ENCODE measurements around the gene NCOA1. TPM values are rescaled to one million over a fixed set of nuclear protein-coding genes. Genes with fewer than 3 reads are reported as not detected.

Gene NCOA1
- total RNA-seq, 1 experiment from 2014 or later: 24.6 TPM

DNA sequence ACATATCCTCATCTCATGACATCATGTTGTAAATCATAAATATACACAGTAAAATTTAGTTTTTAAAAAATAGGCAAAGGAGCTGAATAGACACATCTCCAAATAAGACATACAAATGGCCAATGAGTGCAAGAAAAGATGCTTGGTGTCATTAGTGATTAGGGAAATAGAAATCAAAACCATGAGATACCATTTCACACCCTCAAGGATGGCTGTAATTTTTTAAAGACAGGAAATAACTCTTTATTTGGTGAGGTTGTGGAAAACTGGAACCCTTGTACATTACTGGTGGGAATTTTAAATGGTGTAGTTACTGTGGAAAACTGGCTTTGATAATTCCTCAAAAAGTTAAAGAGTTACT lies 160.6 kb downstream of the NCOA1 start:
- no peaks in the 10 kb centered on the region for H3K27me3 ChIP-seq (ENCODE audit: control insufficient read depth, insufficient read depth, low read length)
- ATAC-seq (no peak), DNase-seq (ENCODE audit: low read depth, low spot score) (no peak)
- no peak overlapping the region for H3K4me3 ChIP-seq (ENCODE audit: low read depth in 2 of 2, low read length in 2 of 2)
- TF ChIP-seq TCF7L2 (IDR thresholded peaks at IDR 0.05; ENCODE audit: low read depth, low read length): no peak
- TF ChIP-seq SIN3A (IDR thresholded peaks at IDR 0.05; ENCODE audit: borderline replicate concordance, insufficient read depth, low read depth, low read length): no peak
- TF ChIP-seq, protein P1, sequence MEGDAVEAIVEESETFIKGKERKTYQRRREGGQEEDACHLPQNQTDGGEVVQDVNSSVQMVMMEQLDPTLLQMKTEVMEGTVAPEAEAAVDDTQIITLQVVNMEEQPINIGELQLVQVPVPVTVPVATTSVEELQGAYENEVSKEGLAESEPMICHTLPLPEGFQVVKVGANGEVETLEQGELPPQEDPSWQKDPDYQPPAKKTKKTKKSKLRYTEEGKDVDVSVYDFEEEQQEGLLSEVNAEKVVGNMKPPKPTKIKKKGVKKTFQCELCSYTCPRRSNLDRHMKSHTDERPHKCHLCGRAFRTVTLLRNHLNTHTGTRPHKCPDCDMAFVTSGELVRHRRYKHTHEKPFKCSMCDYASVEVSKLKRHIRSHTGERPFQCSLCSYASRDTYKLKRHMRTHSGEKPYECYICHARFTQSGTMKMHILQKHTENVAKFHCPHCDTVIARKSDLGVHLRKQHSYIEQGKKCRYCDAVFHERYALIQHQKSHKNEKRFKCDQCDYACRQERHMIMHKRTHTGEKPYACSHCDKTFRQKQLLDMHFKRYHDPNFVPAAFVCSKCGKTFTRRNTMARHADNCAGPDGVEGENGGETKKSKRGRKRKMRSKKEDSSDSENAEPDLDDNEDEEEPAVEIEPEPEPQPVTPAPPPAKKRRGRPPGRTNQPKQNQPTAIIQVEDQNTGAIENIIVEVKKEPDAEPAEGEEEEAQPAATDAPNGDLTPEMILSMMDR (IDR thresholded peaks at IDR 0.05): no peak
- TF ChIP-seq POLR2AphosphoS5 (IDR thresholded peaks at IDR 0.05; ENCODE audit: low read depth, low read length): no peak
- TF ChIP-seq, protein P2, sequence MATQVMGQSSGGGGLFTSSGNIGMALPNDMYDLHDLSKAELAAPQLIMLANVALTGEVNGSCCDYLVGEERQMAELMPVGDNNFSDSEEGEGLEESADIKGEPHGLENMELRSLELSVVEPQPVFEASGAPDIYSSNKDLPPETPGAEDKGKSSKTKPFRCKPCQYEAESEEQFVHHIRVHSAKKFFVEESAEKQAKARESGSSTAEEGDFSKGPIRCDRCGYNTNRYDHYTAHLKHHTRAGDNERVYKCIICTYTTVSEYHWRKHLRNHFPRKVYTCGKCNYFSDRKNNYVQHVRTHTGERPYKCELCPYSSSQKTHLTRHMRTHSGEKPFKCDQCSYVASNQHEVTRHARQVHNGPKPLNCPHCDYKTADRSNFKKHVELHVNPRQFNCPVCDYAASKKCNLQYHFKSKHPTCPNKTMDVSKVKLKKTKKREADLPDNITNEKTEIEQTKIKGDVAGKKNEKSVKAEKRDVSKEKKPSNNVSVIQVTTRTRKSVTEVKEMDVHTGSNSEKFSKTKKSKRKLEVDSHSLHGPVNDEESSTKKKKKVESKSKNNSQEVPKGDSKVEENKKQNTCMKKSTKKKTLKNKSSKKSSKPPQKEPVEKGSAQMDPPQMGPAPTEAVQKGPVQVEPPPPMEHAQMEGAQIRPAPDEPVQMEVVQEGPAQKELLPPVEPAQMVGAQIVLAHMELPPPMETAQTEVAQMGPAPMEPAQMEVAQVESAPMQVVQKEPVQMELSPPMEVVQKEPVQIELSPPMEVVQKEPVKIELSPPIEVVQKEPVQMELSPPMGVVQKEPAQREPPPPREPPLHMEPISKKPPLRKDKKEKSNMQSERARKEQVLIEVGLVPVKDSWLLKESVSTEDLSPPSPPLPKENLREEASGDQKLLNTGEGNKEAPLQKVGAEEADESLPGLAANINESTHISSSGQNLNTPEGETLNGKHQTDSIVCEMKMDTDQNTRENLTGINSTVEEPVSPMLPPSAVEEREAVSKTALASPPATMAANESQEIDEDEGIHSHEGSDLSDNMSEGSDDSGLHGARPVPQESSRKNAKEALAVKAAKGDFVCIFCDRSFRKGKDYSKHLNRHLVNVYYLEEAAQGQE (IDR thresholded peaks at IDR 0.05; ENCODE audit: insufficient read depth in 1 of 2, low read depth in 2 of 2, low read length in 1 of 2): no peak
- no peaks in the 10 kb centered on the region for H3K9me3 ChIP-seq (ENCODE audit: control insufficient read depth, insufficient read depth, low read depth, low read length)
- no peaks in the 10 kb centered on the region for H3K36me3 ChIP-seq (ENCODE audit: control insufficient read depth, insufficient read depth, low read length)
- no peak overlapping the region for H3K27ac ChIP-seq (ENCODE audit: low read length)
- H3K4me1 ChIP-seq (ENCODE audit: control insufficient read depth, insufficient read depth, low read length): no peaks in the 10 kb centered on the region
- ChIA-PET POLR2A (interaction anchor here (0.7 kb wide), 1 partner anchor 224 kb away, joined by 3 read pairs; no protein-coding TSS in a partner anchor), CTCF (no interaction called here)
- BruUV-seq (replicated peaks): no TSS peak
- intact Hi-C loops (cut with micrococcal nuclease; ENCODE audit: unreplicated experiment) (no loop called here), in situ Hi-C loops (cut with HindIII; ENCODE audit: low pct_unique_long_range_greater_than_20kb, low sequenced_read_pairs) (no loop called here)

DNA sequence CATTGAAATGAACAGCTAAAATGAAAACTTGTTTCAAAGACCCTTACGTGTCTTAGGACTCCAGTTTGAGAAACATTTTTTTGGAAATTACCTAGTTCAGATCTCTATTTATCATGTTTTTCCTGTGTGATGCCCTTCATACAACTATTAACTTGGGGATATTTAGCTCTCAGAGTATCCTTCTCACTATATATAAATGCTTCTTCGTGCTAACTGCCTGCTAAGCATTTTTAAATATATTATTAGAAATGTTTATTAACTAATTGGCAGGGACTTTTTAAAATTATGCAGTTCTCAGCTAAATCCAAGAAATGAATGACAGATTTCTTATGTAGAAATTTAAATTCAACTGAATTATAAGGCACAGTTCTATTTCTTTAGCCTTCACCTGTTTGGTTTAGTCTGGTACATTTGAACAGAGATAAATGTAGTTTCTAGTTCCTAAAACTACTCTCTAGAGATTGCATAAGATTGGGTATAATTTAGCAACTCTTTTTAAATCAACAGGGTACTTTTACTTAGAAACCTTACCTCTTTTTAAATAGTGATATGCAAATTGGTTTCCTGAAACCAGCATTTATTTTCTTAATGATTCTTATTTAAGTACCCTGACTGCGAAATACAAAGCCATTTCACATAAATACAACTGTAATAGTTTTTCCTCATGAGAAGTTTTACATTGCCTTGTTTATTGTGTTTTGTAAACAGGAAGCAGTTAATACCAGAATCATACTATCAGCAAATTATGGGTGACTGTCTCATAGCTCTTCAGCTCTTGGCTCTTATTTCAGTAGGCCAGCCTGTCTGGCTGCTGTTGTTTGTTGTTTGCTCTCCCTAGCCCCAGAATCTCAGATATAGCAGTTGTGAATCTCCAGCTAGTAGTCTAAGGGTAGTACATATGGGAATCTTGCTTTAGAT lies 161.5 kb downstream of the NCOA1 start:
- in situ Hi-C loops (cut with HindIII; ENCODE audit: low pct_unique_long_range_greater_than_20kb, low sequenced_read_pairs): no loop called here
- intact Hi-C loops (cut with micrococcal nuclease; ENCODE audit: unreplicated experiment): no loop called here
- POLR2A ChIA-PET: no interaction called here
- TF ChIP-seq POLR2AphosphoS5 (IDR thresholded peaks at IDR 0.05; ENCODE audit: low read depth, low read length) (no peak), TCF7L2 (IDR thresholded peaks at IDR 0.05; ENCODE audit: low read depth, low read length) (no peak), SIN3A (IDR thresholded peaks at IDR 0.05; ENCODE audit: borderline replicate concordance, insufficient read depth, low read depth, low read length) (no peak)
- TF ChIP-seq, protein P1 (IDR thresholded peaks at IDR 0.05): no peak
- TF ChIP-seq, protein P2 (IDR thresholded peaks at IDR 0.05; ENCODE audit: insufficient read depth in 1 of 2, low read depth in 2 of 2, low read length in 1 of 2): no peak
- H3K9me3 ChIP-seq (ENCODE audit: control insufficient read depth, insufficient read depth, low read depth, low read length): no peaks in the 10 kb centered on the region
- no peaks in the 10 kb centered on the region for H3K36me3 ChIP-seq (ENCODE audit: control insufficient read depth, insufficient read depth, low read length)
- no peaks in the 10 kb centered on the region for H3K27me3 ChIP-seq (ENCODE audit: control insufficient read depth, insufficient read depth, low read length)
- H3K27ac ChIP-seq (ENCODE audit: low read length): no peak overlapping the region
- BruUV-seq (replicated peaks): no TSS peak
- H3K4me1 ChIP-seq (ENCODE audit: control insufficient read depth, insufficient read depth, low read length): no peaks in the 10 kb centered on the region
- H3K4me3 ChIP-seq (ENCODE audit: low read depth in 2 of 2, low read length in 2 of 2): no peak overlapping the region
- CTCF ChIA-PET: no interaction called here
- no peak for DNase-seq (ENCODE audit: low read depth, low spot score)
- no peak for ATAC-seq

Measured in Panc1 (cell line).